ENCODE results near the gene OTOP2.

Gene OTOP2

DNA sequence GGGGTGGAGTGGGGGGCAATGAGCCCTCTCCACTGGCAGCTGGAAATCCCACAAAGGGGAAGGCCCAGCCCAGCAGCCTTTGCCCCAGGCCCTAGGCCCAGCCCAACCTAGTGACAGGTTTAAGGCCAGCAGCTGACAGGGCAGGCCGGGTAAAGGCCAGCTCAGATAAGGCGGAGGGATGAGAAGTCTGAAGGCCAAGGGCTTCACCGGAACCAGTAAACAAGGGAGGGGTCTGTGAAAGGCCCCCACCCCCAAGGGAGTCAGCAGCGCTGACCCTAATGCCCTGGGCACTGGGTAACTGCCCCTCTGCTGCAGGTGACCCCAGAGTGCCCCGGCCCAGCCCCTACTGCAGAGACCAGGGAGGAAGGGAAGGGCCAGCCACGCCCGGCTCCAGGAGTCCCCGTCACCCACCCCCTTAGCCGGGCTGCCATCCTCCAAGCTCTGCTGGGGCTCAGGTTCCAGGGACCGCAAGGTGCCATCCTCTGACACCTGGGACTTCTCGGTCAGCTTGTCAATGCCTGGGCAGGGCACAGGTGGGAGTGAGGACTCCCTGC is 29.1 kb downstream of the OTOP2 start:
- Histone ChIP-seq H3K36me3 (ENCODE audit: low read length) (no peaks in the 10 kb centered on the region), H3K27me3 (ENCODE audit: low read length) (no peaks in the 10 kb centered on the region)
- TF ChIP-seq, protein P1, sequence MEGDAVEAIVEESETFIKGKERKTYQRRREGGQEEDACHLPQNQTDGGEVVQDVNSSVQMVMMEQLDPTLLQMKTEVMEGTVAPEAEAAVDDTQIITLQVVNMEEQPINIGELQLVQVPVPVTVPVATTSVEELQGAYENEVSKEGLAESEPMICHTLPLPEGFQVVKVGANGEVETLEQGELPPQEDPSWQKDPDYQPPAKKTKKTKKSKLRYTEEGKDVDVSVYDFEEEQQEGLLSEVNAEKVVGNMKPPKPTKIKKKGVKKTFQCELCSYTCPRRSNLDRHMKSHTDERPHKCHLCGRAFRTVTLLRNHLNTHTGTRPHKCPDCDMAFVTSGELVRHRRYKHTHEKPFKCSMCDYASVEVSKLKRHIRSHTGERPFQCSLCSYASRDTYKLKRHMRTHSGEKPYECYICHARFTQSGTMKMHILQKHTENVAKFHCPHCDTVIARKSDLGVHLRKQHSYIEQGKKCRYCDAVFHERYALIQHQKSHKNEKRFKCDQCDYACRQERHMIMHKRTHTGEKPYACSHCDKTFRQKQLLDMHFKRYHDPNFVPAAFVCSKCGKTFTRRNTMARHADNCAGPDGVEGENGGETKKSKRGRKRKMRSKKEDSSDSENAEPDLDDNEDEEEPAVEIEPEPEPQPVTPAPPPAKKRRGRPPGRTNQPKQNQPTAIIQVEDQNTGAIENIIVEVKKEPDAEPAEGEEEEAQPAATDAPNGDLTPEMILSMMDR (IDR thresholded peaks at IDR 0.05; ENCODE audit: insufficient read depth, low read length, poor library complexity, severe bottlenecking): no peak
- TF ChIP-seq EZH2phosphoT487 (conservative IDR thresholded peaks at IDR 0.05; ENCODE audit: low read length): no peak

GRCh38 chr17:74954115-74954514 is 30.0 kb downstream of the OTOP2 start:
- Histone ChIP-seq H2AFZ (ENCODE audit: low read depth, low read length, severe bottlenecking) (no peak overlapping the region), H3K9me2 (replicated peaks; ENCODE audit: insufficient read depth, low read length) (no peaks in the 10 kb centered on the region), H3K27ac (ENCODE audit: low read depth, low read length) (no peak overlapping the region), H3K79me2 (ENCODE audit: insufficient read depth, low read length) (no peaks in the 10 kb centered on the region), H3K4me3 (ENCODE audit: insufficient read depth, low read length, poor library complexity, severe bottlenecking) (no peak overlapping the region), H3F3A (ENCODE audit: insufficient read depth) (no peaks in the 10 kb centered on the region), H3K9me3 (ENCODE audit: insufficient read depth, low read length) (no peaks in the 10 kb centered on the region), H3K36me3 (ENCODE audit: low read length) (no peaks in the 10 kb centered on the region), H3K27me3 (ENCODE audit: low read length) (no peaks in the 10 kb centered on the region), H3K4me2 (ENCODE audit: low read depth, low read length, poor library complexity, severe bottlenecking) (no peak overlapping the region), H4K20me1 (ENCODE audit: low read depth, low read length) (no peaks in the 10 kb centered on the region), H3K9ac (ENCODE audit: low read length) (no peak overlapping the region)
- TF ChIP-seq EZH2phosphoT487 (conservative IDR thresholded peaks at IDR 0.05; ENCODE audit: low read length): no peak
- TF ChIP-seq, protein P1 (IDR thresholded peaks at IDR 0.05; ENCODE audit: insufficient read depth, low read length, poor library complexity, severe bottlenecking): no peak

More for the DNA sequence above, 29.1 kb downstream of the OTOP2 start:
- Histone ChIP-seq H4K20me1 (ENCODE audit: low read depth, low read length) (no peaks in the 10 kb centered on the region), H3K9me2 (replicated peaks; ENCODE audit: insufficient read depth, low read length) (no peaks in the 10 kb centered on the region), H3K4me2 (ENCODE audit: low read depth, low read length, poor library complexity, severe bottlenecking) (no peak overlapping the region), H3K4me3 (ENCODE audit: insufficient read depth, low read length, poor library complexity, severe bottlenecking) (no peak overlapping the region), H3K79me2 (ENCODE audit: insufficient read depth, low read length) (no peaks in the 10 kb centered on the region), H3K9ac (ENCODE audit: low read length) (no peak overlapping the region), H3K9me3 (ENCODE audit: insufficient read depth, low read length) (no peaks in the 10 kb centered on the region), H2AFZ (ENCODE audit: low read depth, low read length, severe bottlenecking) (no peak overlapping the region), H3F3A (ENCODE audit: insufficient read depth) (no peaks in the 10 kb centered on the region), H3K27ac (ENCODE audit: low read depth, low read length) (no peak overlapping the region)

DNA sequence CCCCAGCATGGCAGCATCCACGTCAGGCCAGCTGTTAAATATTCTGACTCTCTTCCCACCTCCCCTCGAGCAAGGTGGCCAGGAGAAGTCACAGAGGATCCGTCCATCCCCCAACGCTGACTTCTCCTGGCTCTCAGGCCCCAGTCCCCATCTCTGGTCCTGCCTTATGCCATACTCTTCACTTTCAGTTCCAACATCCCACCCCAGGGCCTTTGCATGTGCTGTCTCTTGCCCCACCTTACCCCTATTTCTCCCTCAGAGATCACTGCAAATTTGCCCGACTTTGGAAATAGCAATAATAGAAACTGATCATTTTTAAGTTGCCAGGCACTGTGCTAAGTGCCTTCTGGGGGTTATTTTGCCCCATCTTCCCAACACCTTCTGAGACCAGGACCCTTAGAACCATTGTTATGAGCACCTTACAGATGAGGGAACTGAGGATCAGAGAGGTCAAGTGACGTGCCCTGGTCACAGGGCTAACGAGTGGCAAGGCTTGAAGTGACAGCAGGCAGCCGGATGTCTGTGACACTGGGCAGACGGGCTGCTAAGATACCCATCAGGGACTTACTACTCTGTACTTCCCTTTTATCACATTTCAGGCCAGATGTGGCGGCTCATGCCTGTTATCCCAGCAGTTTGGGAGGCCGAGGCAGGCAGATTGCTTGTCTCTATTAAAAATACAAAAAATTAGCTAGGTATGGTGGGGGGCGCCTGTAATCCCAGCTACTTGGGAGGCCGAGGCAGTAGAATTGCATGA is 30.8 kb downstream of the OTOP2 start:
- Histone ChIP-seq H3K79me2 (ENCODE audit: insufficient read depth, low read length) (no peaks in the 10 kb centered on the region), H3F3A (ENCODE audit: insufficient read depth) (no peaks in the 10 kb centered on the region), H3K27me3 (ENCODE audit: low read length) (no peaks in the 10 kb centered on the region), H3K9me2 (replicated peaks; ENCODE audit: insufficient read depth, low read length) (no peaks in the 10 kb centered on the region), H3K36me3 (ENCODE audit: low read length) (no peaks in the 10 kb centered on the region), H3K4me3 (ENCODE audit: insufficient read depth, low read length, poor library complexity, severe bottlenecking) (no peak overlapping the region), H3K9me3 (ENCODE audit: insufficient read depth, low read length) (no peaks in the 10 kb centered on the region), H3K4me2 (ENCODE audit: low read depth, low read length, poor library complexity, severe bottlenecking) (no peak overlapping the region), H4K20me1 (ENCODE audit: low read depth, low read length) (no peaks in the 10 kb centered on the region), H3K27ac (ENCODE audit: low read depth, low read length) (no peak overlapping the region), H3K9ac (ENCODE audit: low read length) (no peak overlapping the region), H2AFZ (ENCODE audit: low read depth, low read length, severe bottlenecking) (no peak overlapping the region)
- no peak for TF ChIP-seq EZH2phosphoT487 (conservative IDR thresholded peaks at IDR 0.05; ENCODE audit: low read length)
- TF ChIP-seq, protein P1 (IDR thresholded peaks at IDR 0.05; ENCODE audit: insufficient read depth, low read length, poor library complexity, severe bottlenecking): no peak

Data from SU-DHL-6 (cell line).